Right renal pelvis (tissue), 4 donors: ENCODE data around the gene CACNA1A. TPM values are rescaled to one million over a fixed set of nuclear protein-coding genes. Genes with fewer than 3 reads are reported as not detected.
"Not testable (repeated sequence)": the region's sequence is repeated elsewhere in the genome, so short reads cannot be mapped to it uniquely, and the experiment has no call there.

Source experiments
- DNase-seq, 4 donors: peaks; one replicate each; pipeline ENCODE4 v3.0.0-alpha.2; 2013; ENCODE audit warnings: low read depth in 4 of 4, low spot score in 3 of 4, missing footprints in 1 of 4
- polyA plus RNA-seq, 4 donors: library from polyadenylated mRNA; unstranded; fragments of 120-200 nt; gene quantifications; one replicate each; pipeline ENCODE4 v1.2.1, GENCODE V29; 2013; ENCODE audit not compliant: insufficient read length in 4 of 4

The CACNA1A gene
- 1 to 10 TPM; 1.7 to 3.0 (median 2.2) TPM for polyA plus RNA-seq

GRCh38 chr19:13506471-13506820 is at the start of gene CACNA1A:
TSS of gene CACNA1A (minus strand) at chr19:13506479. CDS start at chr19:13506224, 255 bp downstream.
- DNase-seq = no peak

GRCh38 chr19:13554506-13555240 is 48.4 kb upstream of the CACNA1A start:
- no peak for DNase-seq

- DNase-seq = no peak
Observed at GRCh38 chr19:13553880-13554400, 47.7 kb upstream of the CACNA1A start.

GRCh38 chr19:13548131-13548530 is 41.9 kb upstream of the CACNA1A start:
- no peak for DNase-seq

GRCh38 chr19:13547102-13547501 is 40.8 kb upstream of the CACNA1A start:
- DNase-seq = no peak

GRCh38 chr19:13544423-13544822 is 38.1 kb upstream of the CACNA1A start:
- no peak for DNase-seq

GRCh38 chr19:13541554-13541953 is 35.3 kb upstream of the CACNA1A start:
- no peak for DNase-seq

- DNase-seq = no peak
Observed at GRCh38 chr19:13539332-13539731, 33.1 kb upstream of the CACNA1A start.

- DNase-seq = no peak
Observed at GRCh38 chr19:13538601-13539253, 32.4 kb upstream of the CACNA1A start.

- DNase-seq = no peak
Observed at GRCh38 chr19:13537454-13537853, 31.2 kb upstream of the CACNA1A start.

- DNase-seq = no peak
Observed at GRCh38 chr19:13530720-13531119, 24.4 kb upstream of the CACNA1A start.

GRCh38 chr19:13529721-13530120 is 23.4 kb upstream of the CACNA1A start:
- not testable (repeated sequence) for DNase-seq

- DNase-seq = no peak
Observed at GRCh38 chr19:13526552-13526951, 20.3 kb upstream of the CACNA1A start.

GRCh38 chr19:13521066-13521465 is 14.8 kb upstream of the CACNA1A start:
- DNase-seq = no peak

GRCh38 chr19:13511947-13512346 is 5.7 kb upstream of the CACNA1A start:
- DNase-seq = no peak

- DNase-seq = no peak
Observed at GRCh38 chr19:13507053-13507611, 853 bp upstream of the CACNA1A start.

GRCh38 chr19:13505761-13506470 is 363 bp downstream of the CACNA1A start:
- no peak for DNase-seq

- no peak for DNase-seq
Observed at GRCh38 chr19:13505164-13505695, 1.0 kb downstream of the CACNA1A start.

GRCh38 chr19:13503570-13504235 is 2.6 kb downstream of the CACNA1A start:
- no peak for DNase-seq

GRCh38 chr19:13502231-13502630 is 4.0 kb downstream of the CACNA1A start:
- no peak for DNase-seq
